CD14-positive monocyte (primary cell): Measurements from ENCODE around the gene ODAD2. TPM values are rescaled to one million over a fixed set of nuclear protein-coding genes. Genes with fewer than 3 reads are reported as not detected.

Experiments used
- DNase-seq, 3 donors: peaks; one replicate each; pipeline ENCODE4 v3.0.0-alpha.2; 2011 to 2022
- H2AFZ ChIP-seq: 2 replicates; pipeline ENCODE4 v1.6.0; 2012; ENCODE audit warnings: mild to moderate bottlenecking, low read depth, low read length, inconsistent platforms; ENCODE audit not compliant: insufficient read depth, poor library complexity, severe bottlenecking
- H3K27ac ChIP-seq, 2 donors: 1 replicate in 1 of 2; 2 replicates in 1 of 2; pipeline ENCODE4 v1.5.1; 2012 to 2013; ENCODE audit warnings: low read length in 2 of 2, control low read depth in 1 of 2, inconsistent platforms in 1 of 2, low read depth in 1 of 2, mild to moderate bottlenecking in 1 of 2
- H3K27me3 ChIP-seq, 2 donors: one replicate each; pipeline versions ENCODE4 v1.6.0 to v1.6.1; 2011 to 2013; ENCODE audit warnings: low read length in 2 of 2; ENCODE audit not compliant: control insufficient read depth in 2 of 2, insufficient read depth in 2 of 2
- H3K36me3 ChIP-seq, 2 donors: replicated peaks in 1 of 2; 1 replicate in 1 of 2; 2 replicates in 1 of 2; pipeline versions ENCODE4 v1.5.1 to v1.6.1; 2012 to 2013; ENCODE audit warnings: low read length in 2 of 2, control low read depth in 1 of 2, inconsistent platforms in 1 of 2, mild to moderate bottlenecking in 1 of 2; ENCODE audit not compliant: insufficient read depth in 2 of 2, control insufficient read depth in 1 of 2
- H3K4me1 ChIP-seq, 2 donors: 1 replicate in 1 of 2; 2 replicates in 1 of 2; pipeline versions ENCODE4 v1.5.1 to v1.6.1; 2012 to 2013; ENCODE audit warnings: low read length in 2 of 2, control low read depth in 1 of 2, inconsistent platforms in 1 of 2, mild to moderate bottlenecking in 1 of 2, moderate library complexity in 1 of 2; ENCODE audit not compliant: insufficient read depth in 2 of 2, control insufficient read depth in 1 of 2
- H3K4me2 ChIP-seq: replicated peaks from 2 replicates; pipeline ENCODE3; 2012; ENCODE audit warnings: low read length, moderate library complexity, mild to moderate bottlenecking; ENCODE audit not compliant: poor library complexity, severe bottlenecking; ENCODE audit errors: extremely low read depth
- H3K4me3 ChIP-seq, 3 experiments: fragments of 200-600 bp in 1 of 3; sonication (generic) in 1 of 3; replicated peaks in 1 of 3; 1 replicate in 2 of 3; 2 replicates in 1 of 3; pipeline ENCODE4 v1.5.1; 2011 to 2013; ENCODE audit warnings: low read length in 3 of 3, mild to moderate bottlenecking in 3 of 3, control low read depth in 2 of 3, low read depth in 2 of 3, inconsistent platforms in 1 of 3, moderate library complexity in 1 of 3
- H3K79me2 ChIP-seq: 2 replicates; pipeline ENCODE4 v1.6.0; 2012; ENCODE audit warnings: mild to moderate bottlenecking, control low read depth, inconsistent platforms, low read length, moderate library complexity; ENCODE audit not compliant: insufficient read depth
- H3K9ac ChIP-seq: 2 replicates; pipeline ENCODE4 v1.6.0; 2017; ENCODE audit warnings: low read length, mild to moderate bottlenecking; ENCODE audit not compliant: insufficient read depth, poor library complexity, severe bottlenecking
- H3K9me3 ChIP-seq, 2 donors: replicated peaks in 1 of 2; 1 replicate in 1 of 2; 2 replicates in 1 of 2; pipeline versions ENCODE4 v1.5.1 to v1.6.1; 2012 to 2013; ENCODE audit warnings: low read length in 2 of 2, control low read depth in 1 of 2; ENCODE audit not compliant: control insufficient read depth in 1 of 2, insufficient read depth in 1 of 2
- H4K20me1 ChIP-seq: 2 replicates; pipeline ENCODE4 v1.6.0; 2012; ENCODE audit warnings: mild to moderate bottlenecking, low read length, control low read depth, moderate library complexity; ENCODE audit not compliant: insufficient read depth
- H3K27ac Mint-ChIP-seq, 7 donors: one replicate each; pipeline ENCODE4 v1.8.0; 2020; ENCODE audit warnings: mild to moderate bottlenecking in 7 of 7, mixed read lengths in 7 of 7, moderate library complexity in 6 of 7, inconsistent platforms in 2 of 7
- H3K27me3 Mint-ChIP-seq, 3 donors: one replicate each; pipeline ENCODE4 v1.8.0; 2021 to 2022; ENCODE audit warnings: low read depth in 3 of 3, mild to moderate bottlenecking in 3 of 3, mixed read lengths in 3 of 3, moderate library complexity in 3 of 3, inconsistent platforms in 1 of 3
- H3K36me3 Mint-ChIP-seq, 2 donors: one replicate each; pipeline ENCODE4 v1.8.0; 2020; ENCODE audit warnings: mixed read lengths in 2 of 2, inconsistent platforms in 1 of 2, mild to moderate bottlenecking in 1 of 2
- H3K4me1 Mint-ChIP-seq: one replicate; pipeline ENCODE4 v1.8.0; 2020; ENCODE audit warnings: mild to moderate bottlenecking, mixed read lengths
- H3K4me3 Mint-ChIP-seq, 2 donors: one replicate each; pipeline ENCODE4 v1.8.0; 2020; ENCODE audit warnings: mild to moderate bottlenecking in 2 of 2, mixed read lengths in 2 of 2, moderate library complexity in 1 of 2
- H3K9me3 Mint-ChIP-seq, 7 donors: one replicate each; pipeline ENCODE4 v1.8.0; 2020 to 2022; ENCODE audit warnings: mixed read lengths in 7 of 7, mild to moderate bottlenecking in 6 of 7, moderate library complexity in 6 of 7, inconsistent platforms in 2 of 7
- WGBS: methylation state at CpG from one replicate; pipeline ENCODE4 v1.1.5; 2013; ENCODE audit warnings: missing lambda C conversion rate; ENCODE audit not compliant: insufficient coverage; 5-methylcytosine and 5-hydroxymethylcytosine counted together
- intact Hi-C, 2 donors: fragments of 100-400 bp; cut with micrococcal nuclease; formaldehyde crosslinking; loops; one replicate each; pipeline versions ENCODE4 v1.15.0 to v1.15.1; 2023
- polyA plus RNA-seq, 3 donors: library from polyadenylated mRNA; depleted of rRNA in 1 of 3; unstranded in 2 of 3; stranded (reverse) in 1 of 3; fragments of 300-500 nt in 2 of 3; fragments of >200 nt in 1 of 3; fragmentation: Illumina TruSeq in 2 of 3; gene quantifications; 1 replicate in 2 of 3; 2 replicates in 1 of 3; pipeline ENCODE4 v1.2.3, GENCODE V29; 2012 to 2021
- TF ChIP-seq, protein P1 (sequence below): fragments of 200-600 bp; IDR thresholded peaks from one replicate; pipeline ENCODE4 v1.8.0; 2022; ENCODE audit warnings: antibody characterized with exemption, mild to moderate bottlenecking

Gene ODAD2
- polyA plus RNA-seq, 3 donors = not detected

DNA sequence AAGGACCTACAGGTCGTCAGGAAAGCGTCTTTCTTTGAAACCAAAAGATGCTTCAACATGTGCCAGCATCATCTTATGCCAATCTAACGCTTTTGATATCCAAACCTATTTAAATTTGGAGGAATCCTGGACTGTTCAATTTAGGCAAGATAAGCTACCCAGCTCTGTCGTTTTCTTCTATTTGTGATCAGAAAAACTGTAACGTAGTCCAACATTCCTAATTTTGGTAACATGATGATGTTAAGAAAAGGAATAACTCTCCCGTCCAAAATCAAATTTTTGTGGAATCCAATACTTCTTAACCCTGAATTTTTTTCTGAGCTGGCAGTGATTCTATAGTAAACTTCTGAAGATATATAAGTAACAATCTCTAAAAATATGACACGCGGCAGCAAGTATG, 160.0 kb downstream of the ODAD2 start:
- Mint-ChIP-seq H3K9me3 (peaks cover 0 to 3% (median 3%) of the 10 kb centered on the region in 7 donors), H3K4me1 (peaks cover 4% of the 10 kb centered on the region), H3K4me3 (no peak overlapping the region), H3K36me3 (no peaks in the 10 kb centered on the region), H3K27me3 (peaks cover 0 to 2% (median 0%) of the 10 kb centered on the region in 3 donors), H3K27ac (no peak overlapping the region)
- Histone ChIP-seq H3K27ac (no peak overlapping the region), H3K4me2 (no peak overlapping the region), H3K27me3 (no peaks in the 10 kb centered on the region), H3K79me2 (no peaks in the 10 kb centered on the region), H4K20me1 (no peaks in the 10 kb centered on the region), H3K9me3 (no peaks in the 10 kb centered on the region), H3K36me3 (no peaks in the 10 kb centered on the region), H3K4me1 (peaks cover 2 to 8% of the 10 kb centered on the region in 2 donors), H3K9ac (no peak overlapping the region), H3K4me3 (no peak overlapping the region), H2AFZ (no peak overlapping the region)
- intact Hi-C loops = no loop called here
- DNase-seq = no peak
- TF ChIP-seq, protein P1, sequence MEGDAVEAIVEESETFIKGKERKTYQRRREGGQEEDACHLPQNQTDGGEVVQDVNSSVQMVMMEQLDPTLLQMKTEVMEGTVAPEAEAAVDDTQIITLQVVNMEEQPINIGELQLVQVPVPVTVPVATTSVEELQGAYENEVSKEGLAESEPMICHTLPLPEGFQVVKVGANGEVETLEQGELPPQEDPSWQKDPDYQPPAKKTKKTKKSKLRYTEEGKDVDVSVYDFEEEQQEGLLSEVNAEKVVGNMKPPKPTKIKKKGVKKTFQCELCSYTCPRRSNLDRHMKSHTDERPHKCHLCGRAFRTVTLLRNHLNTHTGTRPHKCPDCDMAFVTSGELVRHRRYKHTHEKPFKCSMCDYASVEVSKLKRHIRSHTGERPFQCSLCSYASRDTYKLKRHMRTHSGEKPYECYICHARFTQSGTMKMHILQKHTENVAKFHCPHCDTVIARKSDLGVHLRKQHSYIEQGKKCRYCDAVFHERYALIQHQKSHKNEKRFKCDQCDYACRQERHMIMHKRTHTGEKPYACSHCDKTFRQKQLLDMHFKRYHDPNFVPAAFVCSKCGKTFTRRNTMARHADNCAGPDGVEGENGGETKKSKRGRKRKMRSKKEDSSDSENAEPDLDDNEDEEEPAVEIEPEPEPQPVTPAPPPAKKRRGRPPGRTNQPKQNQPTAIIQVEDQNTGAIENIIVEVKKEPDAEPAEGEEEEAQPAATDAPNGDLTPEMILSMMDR = no peak
- WGBS = 100% methylated on average over 2 of the region's 8 CpGs

DNA sequence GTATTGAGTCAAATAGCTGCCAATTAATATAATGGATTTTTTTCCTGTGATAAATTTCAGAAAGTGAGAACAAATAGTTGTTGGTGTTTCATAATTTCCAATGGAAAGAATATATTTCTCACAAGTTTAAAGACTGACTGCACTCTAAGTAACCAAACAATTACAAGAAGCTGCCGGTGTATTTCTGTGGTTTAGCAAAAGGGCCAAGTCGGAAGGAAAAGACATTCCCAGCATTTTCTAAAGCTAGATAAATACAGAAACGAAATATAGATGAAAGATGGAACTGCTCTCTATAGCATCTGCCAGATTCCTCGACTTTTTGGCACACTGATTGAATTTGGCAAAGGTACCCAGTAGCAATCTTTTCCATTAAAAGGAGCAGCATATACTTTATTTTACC, 160.5 kb downstream of the ODAD2 start:
- H3K27me3 Mint-ChIP-seq = peaks cover 0 to 2% (median 0%) of the 10 kb centered on the region in 3 donors
- intact Hi-C loops = no loop called here
- Histone ChIP-seq H3K79me2 (no peaks in the 10 kb centered on the region), H3K4me3 (no peak overlapping the region), H3K4me2 (no peak overlapping the region), H3K9ac (no peak overlapping the region), H3K9me3 (no peaks in the 10 kb centered on the region), H3K27me3 (no peaks in the 10 kb centered on the region), H3K27ac (no peak overlapping the region), H2AFZ (no peak overlapping the region), H3K4me1 (peaks cover 0 to 2% of the 10 kb centered on the region in 2 donors), H3K36me3 (no peaks in the 10 kb centered on the region), H4K20me1 (no peaks in the 10 kb centered on the region)
- H3K36me3 Mint-ChIP-seq = no peaks in the 10 kb centered on the region
- DNase-seq = no peak
- H3K27ac Mint-ChIP-seq = no peak overlapping the region
- TF ChIP-seq, protein P1 = no peak
- peaks cover 0 to 3% (median 3%) of the 10 kb centered on the region in 7 donors for H3K9me3 Mint-ChIP-seq
- no peaks in the 10 kb centered on the region for H3K4me1 Mint-ChIP-seq
- WGBS = no CpG with 5 or more reads among the region's 4 CpGs
- H3K4me3 Mint-ChIP-seq = no peak overlapping the region
